GM23338 (cell line): ENCODE data around the gene ZNF74.

Experiments used
- CREB1 ChIP-seq: fragments of 250-450 bp; sonication (Bioruptor Pico); IDR thresholded peaks from 2 replicates; pipeline ENCODE4 v1.5.0; 2020; ENCODE audit warnings: low read depth, mild to moderate bottlenecking, moderate library complexity
- CTCF ChIP-seq, 2 experiments: fragments of 200-600 bp in 1 of 2; sonication (generic) in 1 of 2; conservative IDR thresholded peaks; 2 replicates each; pipeline versions ENCODE4 v1.5.1 to v1.6.1; 2016 to 2017; ENCODE audit warnings: antibody characterized with exemption in 2 of 2, low read depth in 2 of 2, mild to moderate bottlenecking in 2 of 2, moderate library complexity in 1 of 2
- ETS1 ChIP-seq: IDR thresholded peaks from 2 replicates; pipeline ENCODE4 v1.6.1; 2016; ENCODE audit warnings: antibody characterized with exemption
- EZH2 ChIP-seq: fragments of 200-600 bp; sonication (generic); IDR thresholded peaks from one replicate; pipeline ENCODE4 v1.8.0; 2017; ENCODE audit warnings: antibody characterized with exemption, mild to moderate bottlenecking, low read depth; ENCODE audit not compliant: unreplicated experiment
- EZH2phosphoT487 ChIP-seq: fragments of 200-600 bp; sonication (generic); IDR thresholded peaks from one replicate; pipeline ENCODE4 v1.8.1; 2018; ENCODE audit warnings: antibody characterized with exemption; ENCODE audit not compliant: unreplicated experiment
- JUNB ChIP-seq: IDR thresholded peaks from one replicate; pipeline ENCODE4 v1.6.1; 2016; ENCODE audit warnings: antibody characterized with exemption; ENCODE audit not compliant: unreplicated experiment
- NANOG ChIP-seq: IDR thresholded peaks from 2 replicates; pipeline ENCODE4 v1.6.1; 2016; ENCODE audit warnings: antibody characterized with exemption, borderline replicate concordance
- POLR2AphosphoS5 ChIP-seq: IDR thresholded peaks from 2 replicates; pipeline ENCODE4 v1.6.1; 2016; ENCODE audit warnings: antibody characterized with exemption, low read depth
- REST ChIP-seq: IDR thresholded peaks from one replicate; pipeline ENCODE4 v1.6.1; 2018; ENCODE audit warnings: antibody characterized with exemption; ENCODE audit not compliant: unreplicated experiment
- STAT1 ChIP-seq: IDR thresholded peaks from one replicate; pipeline ENCODE4 v1.6.1; 2016; ENCODE audit warnings: antibody characterized with exemption; ENCODE audit not compliant: unreplicated experiment

GRCh38 chr22:20441631-20442484 lies 47.9 kb downstream of the ZNF74 start:
- TF ChIP-seq CTCF (conservative IDR thresholded peaks at IDR 0.05; ENCODE audit: low read depth in 2 of 2) (no peak), EZH2 (no peak), POLR2AphosphoS5 (no peak), REST (no peak), STAT1 (no peak), JUNB (no peak), ETS1 (no peak), CREB1 (CRISPR knock-in tag) (no peak), EZH2phosphoT487 (no peak), NANOG (no peak)
